GM21737 (cell line): ENCODE results near the gene OTULINL.

ENCODE experiments used
- ATAC-seq: cut with Tn5 transposase; IDR thresholded peaks from one replicate; pipeline ENCODE4 v1.9.1; 2021; ENCODE audit warnings: mild to moderate bottlenecking, moderate library complexity; ENCODE audit not compliant: unreplicated experiment

The OTULINL gene

GRCh38 chr5:14576206-14576605 is 5.4 kb upstream of the OTULINL start:
- no peak for ATAC-seq

- ATAC-seq = no peak
Measured at GRCh38 chr5:14577079-14577725, 4.4 kb upstream of the OTULINL start.

GRCh38 chr5:14577971-14578370 is 3.6 kb upstream of the OTULINL start:
- no peak for ATAC-seq

- no peak for ATAC-seq
Measured at GRCh38 chr5:14579246-14579645, 2.3 kb upstream of the OTULINL start.

GRCh38 chr5:14579731-14580397 is 1.7 kb upstream of the OTULINL start:
- no peak for ATAC-seq

- ATAC-seq = no peak
Measured at GRCh38 chr5:14580398-14581034, 1.1 kb upstream of the OTULINL start.

- ATAC-seq = peak; percentile 53
Measured at GRCh38 chr5:14581891-14582796, 552 bp downstream of the OTULINL start.

- no peak for ATAC-seq
Measured at GRCh38 chr5:14582797-14583137, 1.2 kb downstream of the OTULINL start.

- no peak for ATAC-seq
Measured at GRCh38 chr5:14584848-14585247, 3.3 kb downstream of the OTULINL start.

GRCh38 chr5:14587150-14587549 is 5.6 kb downstream of the OTULINL start:
- no peak for ATAC-seq

GRCh38 chr5:14588145-14588544 is 6.6 kb downstream of the OTULINL start:
- no peak for ATAC-seq

- no peak for ATAC-seq
Measured at GRCh38 chr5:14588758-14589543, 7.4 kb downstream of the OTULINL start.

GRCh38 chr5:14590949-14591348 is 9.4 kb downstream of the OTULINL start:
- no peak for ATAC-seq

GRCh38 chr5:14591548-14591947 is 10.0 kb downstream of the OTULINL start:
- no peak for ATAC-seq

- no peak for ATAC-seq
Measured at GRCh38 chr5:14593326-14594021, 11.9 kb downstream of the OTULINL start.

- ATAC-seq = no peak
Measured at GRCh38 chr5:14594378-14595074, 12.9 kb downstream of the OTULINL start.

GRCh38 chr5:14595189-14595588 is 13.6 kb downstream of the OTULINL start:
- ATAC-seq = peak; percentile 81

GRCh38 chr5:14595891-14596290 is 14.3 kb downstream of the OTULINL start:
- no peak for ATAC-seq

GRCh38 chr5:14597080-14597479 is 15.5 kb downstream of the OTULINL start:
- no peak for ATAC-seq
